ENCODE results near the gene HIPK2. TPM values are rescaled to one million over a fixed set of nuclear protein-coding genes. Genes with fewer than 3 reads are reported as not detected.
A peak's percentile ranks its signal among the peaks of the same experiment; 100 is the strongest.

The HIPK2 gene
- total RNA-seq, 1 donor from 2014 or later = 23.0 TPM

GRCh38 chr7:139658296-139658695 is 119.5 kb downstream of the HIPK2 start:
- peaks cover 2% of the 10 kb centered on the region for H3K36me3 Mint-ChIP-seq (ENCODE audit: low read depth)
- H3K4me1 Mint-ChIP-seq = peaks cover 10% of the 10 kb centered on the region
- ATAC-seq (ENCODE audit: low read depth) (no peak), DNase-seq (no peak)
- H3K27me3 Mint-ChIP-seq = no peaks in the 10 kb centered on the region
- intact Hi-C loops (cut with micrococcal nuclease) = no loop called here
- H3K4me3 Mint-ChIP-seq = no peak overlapping the region
- no peak for TF ChIP-seq CTCF (IDR thresholded peaks at IDR 0.05)
- H3K27ac Mint-ChIP-seq = no peak overlapping the region
- ChIA-PET POLR2A (no interaction called here), CTCF (no interaction called here)
- H3K9me3 Mint-ChIP-seq = no peaks in the 10 kb centered on the region

GRCh38 chr7:139657725-139658124 is 120.1 kb downstream of the HIPK2 start:
- intact Hi-C loops (cut with micrococcal nuclease) = no loop called here
- TF ChIP-seq CTCF (IDR thresholded peaks at IDR 0.05) = no peak
- ChIA-PET CTCF (no interaction called here), POLR2A (no interaction called here)
- Mint-ChIP-seq H3K36me3 (ENCODE audit: low read depth) (peaks cover 2% of the 10 kb centered on the region), H3K9me3 (no peaks in the 10 kb centered on the region), H3K27ac (no peak overlapping the region), H3K4me3 (no peak overlapping the region), H3K4me1 (peaks cover 10% of the 10 kb centered on the region), H3K27me3 (no peaks in the 10 kb centered on the region)
- no peak for ATAC-seq (ENCODE audit: low read depth)
- DNase-seq = no peak

GRCh38 chr7:139656387-139656786 is 121.4 kb downstream of the HIPK2 start:
- H3K36me3 Mint-ChIP-seq (ENCODE audit: low read depth) = peaks cover 2% of the 10 kb centered on the region
- no peaks in the 10 kb centered on the region for H3K9me3 Mint-ChIP-seq
- TF ChIP-seq CTCF (IDR thresholded peaks at IDR 0.05) = no peak
- no peak overlapping the region for H3K4me3 Mint-ChIP-seq
- H3K4me1 Mint-ChIP-seq = peaks cover 10% of the 10 kb centered on the region
- intact Hi-C loops (cut with micrococcal nuclease) = no loop called here
- POLR2A ChIA-PET = no interaction called here
- H3K27ac Mint-ChIP-seq = no peak overlapping the region
- DNase-seq (no peak), ATAC-seq (ENCODE audit: low read depth) (no peak)
- CTCF ChIA-PET = no interaction called here
- H3K27me3 Mint-ChIP-seq = no peaks in the 10 kb centered on the region

- ATAC-seq (ENCODE audit: low read depth) = no peak
- Mint-ChIP-seq H3K36me3 (ENCODE audit: low read depth) (peaks cover 2% of the 10 kb centered on the region), H3K27ac (peak overlapping the region; percentile 33), H3K27me3 (no peaks in the 10 kb centered on the region), H3K4me3 (no peak overlapping the region), H3K4me1 (peaks cover 13% of the 10 kb centered on the region), H3K9me3 (no peaks in the 10 kb centered on the region)
- CTCF ChIA-PET = interaction anchor here (1.2 kb wide), 1 partner anchor 9 kb away, joined by 4 read pairs; no protein-coding TSS in a partner anchor
- POLR2A ChIA-PET = no interaction called here
- no peak for DNase-seq
- no peak for TF ChIP-seq CTCF (IDR thresholded peaks at IDR 0.05)
- intact Hi-C loops (cut with micrococcal nuclease) = no loop called here
These were observed 122.5 kb downstream of the HIPK2 start for GRCh38 chr7:139655305-139655704.

- H3K4me3 Mint-ChIP-seq = no peak overlapping the region
- no peak for TF ChIP-seq CTCF (IDR thresholded peaks at IDR 0.05)
- ATAC-seq (ENCODE audit: low read depth) = no peak
- no peak for DNase-seq
- H3K27me3 Mint-ChIP-seq = no peaks in the 10 kb centered on the region
- H3K36me3 Mint-ChIP-seq (ENCODE audit: low read depth) = peaks cover 2% of the 10 kb centered on the region
- intact Hi-C loops (cut with micrococcal nuclease) = no loop called here
- no peak overlapping the region for H3K27ac Mint-ChIP-seq
- ChIA-PET CTCF (interaction anchor here (1.2 kb wide), 1 partner anchor 9 kb away, joined by 4 read pairs; no protein-coding TSS in a partner anchor), POLR2A (no interaction called here)
- H3K4me1 Mint-ChIP-seq = peaks cover 15% of the 10 kb centered on the region
- H3K9me3 Mint-ChIP-seq = no peaks in the 10 kb centered on the region
These were observed 123.3 kb downstream of the HIPK2 start for GRCh38 chr7:139654276-139655181.

Measured in activated B cell treated with CpG ODN at 0.5 μM for 24 hours (primary cell).